Right ventricle myocardium superior (tissue), 1 donor: ENCODE measurements around the gene DLX4. TPM values are rescaled to one million over a fixed set of nuclear protein-coding genes. Genes with fewer than 3 reads are reported as not detected.

Source experiments
- ATAC-seq: fragments of 200-7000 bp; cut with Tn5 transposase; one replicate; pipeline ENCODE4 v1.9.1; 2020; ENCODE audit warnings: mild to moderate bottlenecking; ENCODE audit not compliant: poor library complexity
- DNase-seq: peaks from one replicate; pipeline ENCODE4 v3.0.0-alpha.2; 2020
- intact Hi-C: fragments of 100-400 bp; cut with DNase I; formaldehyde crosslinking; loops from one replicate; pipeline ENCODE4 v1.11.2; 2022
- total RNA-seq: library from RNA; stranded (reverse); fragmentation: NEBNext Ultra II Directional; extraction: Animal tissue kit (Norgen Biotek cat#: 25700); gene quantifications from one replicate; pipeline ENCODE4 v1.2.1, GENCODE V29; 2021
- donor health status: DM: no; HTN: yes; CAD: no; lungs with severe emphysema.

Gene DLX4
- total RNA-seq, 1 donor from 2014 or later, result not detected

GRCh38 chr17:49979748-49980479 lies 10.9 kb downstream of the DLX4 start:
- ATAC-seq (no peak), DNase-seq (no peak)
- intact Hi-C loops, result no loop called here

GRCh38 chr17:49980703-49981197 lies 11.8 kb downstream of the DLX4 start:
- DNase-seq, result no peak
- intact Hi-C loops, result no loop called here
- ATAC-seq, result no peak

- intact Hi-C loops, result no loop called here
- no peak for ATAC-seq
- DNase-seq, result no peak
These were observed 15.3 kb downstream of the DLX4 start for GRCh38 chr17:49984283-49984682.

- ATAC-seq, result no peak
- no peak for DNase-seq
- intact Hi-C loops, result no loop called here
These were observed 15.8 kb downstream of the DLX4 start for GRCh38 chr17:49984776-49985175.

GRCh38 chr17:49985310-49985990 lies 16.5 kb downstream of the DLX4 start:
- no peak for ATAC-seq
- DNase-seq, result no peak
- intact Hi-C loops, result no loop called here

GRCh38 chr17:49986396-49987289 lies 17.7 kb downstream of the DLX4 start:
- no peak for DNase-seq
- intact Hi-C loops, result no loop called here
- ATAC-seq, result no peak

- intact Hi-C loops, result no loop called here
- ATAC-seq (no peak), DNase-seq (no peak)
These were observed 18.2 kb downstream of the DLX4 start for GRCh38 chr17:49987290-49987585.

GRCh38 chr17:49987681-49988441 lies 18.9 kb downstream of the DLX4 start:
- DNase-seq (no peak), ATAC-seq (no peak)

GRCh38 chr17:49989518-49989880 lies 20.5 kb downstream of the DLX4 start:
- DNase-seq, result no peak
- intact Hi-C loops, result no loop called here
- ATAC-seq, result no peak

More at GRCh38 chr17:49987681-49988441, 18.9 kb downstream of the DLX4 start:
- intact Hi-C loops, result no loop called here

- ATAC-seq (no peak), DNase-seq (no peak)
- intact Hi-C loops, result loop anchor here (10.0 kb wide), 1 partner anchor 286 kb away; the partner anchor contains the start of gene SLC35B1
These were observed 21.3 kb downstream of the DLX4 start for GRCh38 chr17:49990331-49990730.

GRCh38 chr17:49990921-49991320 lies 21.9 kb downstream of the DLX4 start:
- DNase-seq, result no peak

GRCh38 chr17:49991409-49991808 lies 22.4 kb downstream of the DLX4 start:
- intact Hi-C loops, result loop anchor here (10.0 kb wide), 1 partner anchor 287 kb away; the partner anchor contains the start of gene SLC35B1
- ATAC-seq (no peak), DNase-seq (no peak)

More at GRCh38 chr17:49990921-49991320, 21.9 kb downstream of the DLX4 start:
- ATAC-seq, result no peak
- intact Hi-C loops, result loop anchor here (10.0 kb wide), 1 partner anchor 286 kb away; the partner anchor contains the start of gene SLC35B1

GRCh38 chr17:49992191-49992932 lies 23.4 kb downstream of the DLX4 start:
- no peak for DNase-seq
- intact Hi-C loops, result loop anchor here (10.0 kb wide), 1 partner anchor 288 kb away; the partner anchor contains the start of gene SLC35B1
- no peak for ATAC-seq

GRCh38 chr17:49992933-49993422 lies 24.0 kb downstream of the DLX4 start:
- intact Hi-C loops, result loop anchor here (10.0 kb wide), 1 partner anchor 288 kb away; the partner anchor contains the start of gene SLC35B1
- ATAC-seq, result no peak
- no peak for DNase-seq

- DNase-seq, result no peak
- peak; percentile 51 for ATAC-seq
- intact Hi-C loops, result loop anchor here (10.0 kb wide), 1 partner anchor 289 kb away; the partner anchor contains the start of gene SLC35B1
These were observed 24.6 kb downstream of the DLX4 start for GRCh38 chr17:49993423-49994060.

GRCh38 chr17:49994085-49995054 lies 25.4 kb downstream of the DLX4 start:
- intact Hi-C loops, result loop anchor here (5.0 to 10.0 kb wide), 2 partner anchors 112 to 290 kb away; partner anchors contain the start of gene SLC35B1
- no peak for ATAC-seq
- no peak for DNase-seq
